ENCODE measurements around the gene ZDHHC11. TPM values are rescaled to one million over a fixed set of nuclear protein-coding genes. Genes with fewer than 3 reads are reported as not detected.

ZDHHC11 gene
- total and polyA plus RNA-seq, 2 of the 4 experiments (the other 2 are of a cell fraction): 0.36 to 1.6 TPM

GRCh38 chr5:815449-815848 lies 35.3 kb downstream of the ZDHHC11 start:
- Histone ChIP-seq H3K27me3 (ENCODE audit: control insufficient read depth, insufficient read depth, low read length) (peaks cover 4% of the 10 kb centered on the region; the same call in 1 of the 2 replicates), H2AK5ac (ENCODE audit: low read depth, low read length) (no peak overlapping the region), H3K18ac (ENCODE audit: low read depth, low read length) (no peak overlapping the region), H3K9me1 (ENCODE audit: insufficient read depth, low read length) (no peaks in the 10 kb centered on the region), H2AFZ (replicated peaks; ENCODE audit: low read length, poor library complexity) (no peak overlapping the region), H4K91ac (ENCODE audit: insufficient read depth, low read depth, low read length) (no peak overlapping the region), H3K14ac (replicated peaks; ENCODE audit: low read depth, low read length) (no peak overlapping the region), H3K23ac (ENCODE audit: low read depth, low read length) (no peak overlapping the region), H2BK15ac (ENCODE audit: low read depth, low read length) (no peak overlapping the region), H3K4me1 (ENCODE audit: control insufficient read depth, insufficient read depth, low read length) (no peaks in the 10 kb centered on the region), H3K9ac (ENCODE audit: low read depth, low read length) (no peak overlapping the region), H3K4me2 (ENCODE audit: low read depth, low read length) (no peak overlapping the region), H3K27ac (ENCODE audit: insufficient read depth, low read length) (no peak overlapping the region), H2BK120ac (ENCODE audit: low read depth, low read length) (no peak overlapping the region), H4K20me1 (ENCODE audit: insufficient read depth, low read length) (no peaks in the 10 kb centered on the region), H3K36me3 (ENCODE audit: control insufficient read depth, insufficient read depth, low read length) (no peaks in the 10 kb centered on the region), H2BK5ac (ENCODE audit: low read depth, low read length, poor library complexity, severe bottlenecking) (no peak overlapping the region), H3K4me3 (ENCODE audit: insufficient read depth, low read depth, low read length) (no peak overlapping the region), H2BK20ac (ENCODE audit: low read depth, low read length) (no peak overlapping the region), H3K56ac (ENCODE audit: extremely low read depth, insufficient read depth, low read length) (no peak overlapping the region), H4K5ac (ENCODE audit: low read depth, low read length) (no peak overlapping the region), H3K9me3 (ENCODE audit: control insufficient read depth, insufficient read depth, low read length) (peaks cover 4% of the 10 kb centered on the region; the same call in 1 of the 2 replicates), H3K4ac (ENCODE audit: low read depth, low read length) (no peak overlapping the region), H4K8ac (ENCODE audit: low read depth in 2 of 2, low read length in 2 of 2) (no peak overlapping the region), H3K79me1 (ENCODE audit: low read depth in 1 of 2, low read length in 2 of 2) (no peaks in the 10 kb centered on the region), H2AK9ac (replicated peaks; ENCODE audit: low read depth, low read length, poor library complexity) (no peak overlapping the region)
- in situ Hi-C loops (cut with MboI; ENCODE audit: low sequenced_read_pairs) (no loop called here), intact Hi-C loops (cut with micrococcal nuclease) (no loop called here), dilution Hi-C loops (cut with HindIII; ENCODE audit: low sequenced_read_pairs, unreplicated experiment) (no loop called here)
- no CpG with 5 or more reads among the region's 3 CpGs for WGBS, 2 experiments (ENCODE audit: extremely low coverage in 2 of 2, insufficient read length in 1 of 2)
- no peak for TF ChIP-seq MAFK (IDR thresholded peaks at IDR 0.05; ENCODE audit: low read depth, low read length)
- no peak for TF ChIP-seq ELK1 (IDR thresholded peaks at IDR 0.05; ENCODE audit: borderline replicate concordance, low read depth, low read length)
- no peak for TF ChIP-seq USF2 (IDR thresholded peaks at IDR 0.05; ENCODE audit: low read depth, low read length)
- TF ChIP-seq BHLHE40 (IDR thresholded peaks at IDR 0.05; ENCODE audit: low read depth, low read length): no peak
- TF ChIP-seq SMC3 (IDR thresholded peaks at IDR 0.05; ENCODE audit: low read depth, low read length): no peak
- no peak for TF ChIP-seq NFE2L2 (IDR thresholded peaks at IDR 0.05; ENCODE audit: low read depth, low read length)
- no peak for TF ChIP-seq MXI1 (IDR thresholded peaks at IDR 0.05; ENCODE audit: borderline replicate concordance, low read depth, low read length)
- no peak for TF ChIP-seq RAD21 (IDR thresholded peaks at IDR 0.05; ENCODE audit: low read length)
- TF ChIP-seq RCOR1 (IDR thresholded peaks at IDR 0.05; ENCODE audit: insufficient replicate concordance, low read length): no peak
- no peak for TF ChIP-seq CTCF (conservative IDR thresholded peaks at IDR 0.05; ENCODE audit: low read depth, low read length)
- no peak for DNase-seq
- no TSS peak for BruUV-seq (replicated peaks)
- no peak for ATAC-seq (ENCODE audit: low read depth)
- ChIA-PET POLR2A (ENCODE audit: unreplicated experiment) (no interaction called here), CTCF (no interaction called here)
